A549 treated with CpdA at 1 μM for 4 hours (cell line): ENCODE data around the gene GPX2. TPM values are rescaled to one million over a fixed set of nuclear protein-coding genes. Genes with fewer than 3 reads are reported as not detected.

ENCODE experiments used
- total RNA-seq: library from RNA; stranded (reverse); fragments of 200-300 nt; extraction: Qiagen RNA extraction; gene quantifications from 5 replicates; pipeline ENCODE4 v1.2.3, GENCODE V29; 2022; ENCODE audit warnings: low read depth

GPX2 gene
- total RNA-seq = 163 to 301 TPM (median 208 TPM) in 5 replicates

GRCh38 chr14:64942531-64943111 lies at the start of gene GPX2:
GPX2 (minus strand) TSS chr14:64942745; CDS start chr14:64942726, 19 bp downstream.

GRCh38 chr14:64986648-64987437 lies 44.3 kb upstream of the GPX2 start, which contains the start of gene FNTB:
FNTB (plus strand) TSS chr14:64986895; CDS start chr14:64986954, 59 bp downstream.

DNA sequence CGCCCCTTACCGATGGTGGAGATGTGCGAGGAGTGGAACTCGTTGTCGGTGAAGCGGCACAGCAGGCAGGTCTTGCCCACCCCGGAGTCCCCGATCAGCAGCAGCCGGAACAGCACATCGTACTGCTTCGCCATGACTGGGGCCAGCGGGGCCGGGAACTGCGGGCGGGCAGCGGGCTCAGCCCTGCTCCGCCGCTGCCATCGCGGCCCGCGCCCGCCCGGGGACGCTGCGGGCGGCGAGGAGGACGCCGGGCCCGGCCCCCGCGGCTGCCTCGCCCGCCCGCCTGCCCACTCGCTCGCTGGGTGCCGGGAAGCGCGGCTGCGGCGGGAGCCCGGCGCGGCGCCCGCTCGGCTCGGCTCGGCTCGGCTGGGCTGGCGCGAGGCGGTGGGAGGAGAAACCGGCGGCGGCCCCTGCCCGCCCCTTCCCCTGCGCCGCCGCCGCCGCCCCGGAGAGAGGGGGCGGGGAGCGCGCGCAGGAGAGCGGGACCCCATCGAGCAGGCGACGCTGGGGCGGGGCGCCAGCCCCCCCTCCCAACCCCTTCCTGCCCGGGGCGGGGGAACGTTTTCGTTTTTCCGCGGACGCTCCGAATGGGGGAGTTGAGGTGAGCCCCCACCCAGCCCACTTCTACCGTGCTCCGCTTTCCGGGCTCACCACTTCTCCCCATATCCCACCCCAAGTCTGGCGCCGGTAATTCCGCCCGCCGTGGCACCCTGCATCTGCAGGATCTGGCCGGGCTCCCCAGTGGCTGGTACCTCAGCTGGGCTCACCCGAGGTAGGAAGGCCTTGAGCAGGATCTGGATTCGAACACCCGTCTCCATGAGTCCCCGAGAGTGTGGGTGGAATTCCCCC lies 29.6 kb upstream of the GPX2 start, which contains the start of gene RAB15:
TSS of gene RAB15 (minus strand) at position 394 of the 849 bp plus-strand sequence. CDS start at position 134, 260 bp downstream.

GRCh38 chr14:64914237-64915028 lies 28.1 kb downstream of the GPX2 start, which contains the start of gene CHURC1:
CHURC1 (plus strand) TSS chr14:64914455; CDS start chr14:64914496, 41 bp downstream.

Other genes with a start within 250 kb of the GPX2 start
- 34.5 to 53.1 TPM (median 47.4 TPM) in 5 replicates for gene PLEKHG3, start 238.3 kb downstream of the GPX2 start, total RNA-seq
- 0.75 to 1.1 TPM (median 0.98 TPM) in 5 replicates for gene SPTB, start 62.8 kb downstream of the GPX2 start, total RNA-seq
- gene CHURC1, start 28.3 kb downstream of the GPX2 start, total RNA-seq = 72.9 to 144 TPM (median 80.5 TPM) in 5 replicates
- 16.2 to 19.1 TPM (median 17.7 TPM) in 5 replicates for gene RAB15, start 29.6 kb upstream of the GPX2 start, total RNA-seq
- gene FNTB, start 44.1 kb upstream of the GPX2 start, total RNA-seq = 23.2 to 25.8 TPM (median 24.4 TPM) in 5 replicates
- gene MAX, start 159.8 kb upstream of the GPX2 start, total RNA-seq = 57.9 to 70.2 TPM (median 63.0 TPM) in 5 replicates